GM12878 (cell line): ENCODE measurements around the gene TNFRSF9. TPM values are rescaled to one million over a fixed set of nuclear protein-coding genes. Genes with fewer than 3 reads are reported as not detected.

Experiments
- ATAC-seq: fragments of 200-7000 bp; cut with Tn5 transposase; 3 replicates; pipeline ENCODE4 v1.9.1; 2020; ENCODE audit warnings: mild to moderate bottlenecking, moderate library complexity
- BruUV-seq: library from RNA; stranded (reverse); fragments of 400-500 nt; replicated peaks from 2 replicates; lab custom pipeline; 2021; lab: Mats Ljungman, UMichigan
- CTCF ChIA-PET: fragments of 300-600 bp; sonication (Branson Sonifier 250); formaldehyde crosslinking; extraction: SDS; loops from one replicate; lab custom pipeline; 2021; ENCODE audit warnings: inconsistent platforms; lab: Yijun Ruan, JAX
- POLR2A ChIA-PET: fragments of 350-600 bp; formaldehyde crosslinking; extraction: SDS; loops from one replicate; lab custom pipeline; 2021; ENCODE audit warnings: inconsistent platforms; lab: Charles Lee
- RAD21 ChIA-PET: fragments of 300-600 bp; sonication (Branson Sonifier 250); formaldehyde crosslinking; loops from one replicate; lab custom pipeline; 2023; ENCODE audit warnings: antibody characterized with exemption; ENCODE audit not compliant: unreplicated experiment; lab: Charles Lee
- SMC1A ChIA-PET: fragments of 300-600 bp; sonication (Branson Sonifier 250); formaldehyde crosslinking; loops from one replicate; lab custom pipeline; 2023; ENCODE audit not compliant: unreplicated experiment, uncharacterized antibody; lab: Charles Lee
- DNase-seq: peaks from one replicate; pipeline ENCODE4 v3.0.0-alpha.2; 2011; ENCODE audit warnings: low read depth, low spot score
- FAIRE-seq: peaks from 3 replicates; lab custom pipeline; 2011; peaks lifted over from hg19 to GRCh38; lab: Jason Lieb, UNC
- H2AFZ ChIP-seq: 2 replicates; pipeline ENCODE4 v1.6.0; 2011; ENCODE audit warnings: low read depth, low read length, control low read depth; ENCODE audit not compliant: control insufficient read depth
- H3K27ac ChIP-seq: 2 replicates; pipeline ENCODE4 v1.5.1; 2011; ENCODE audit warnings: control low read depth; ENCODE audit not compliant: control insufficient read depth, insufficient read depth
- H3K27me3 ChIP-seq, 2 experiments: replicated peaks in 1 of 2; 2 replicates each; pipeline versions ENCODE4 v1.6.0 to v1.6.1; 2011; ENCODE audit warnings: low read length in 1 of 2; ENCODE audit not compliant: control insufficient read depth in 2 of 2, insufficient read depth in 2 of 2
- H3K36me3 ChIP-seq, 2 experiments: 2 replicates each; pipeline ENCODE4 v1.5.1; 2011; ENCODE audit warnings: low read length in 1 of 2; ENCODE audit not compliant: control insufficient read depth in 2 of 2, insufficient read depth in 2 of 2
- H3K4me1 ChIP-seq: 2 replicates; pipeline ENCODE4 v1.6.1; 2011; ENCODE audit warnings: mild to moderate bottlenecking, low read length, moderate library complexity, mixed read lengths; ENCODE audit not compliant: control insufficient read depth, insufficient read depth
- H3K4me2 ChIP-seq: 2 replicates; pipeline ENCODE4 v1.6.0; 2011; ENCODE audit warnings: control low read depth; ENCODE audit not compliant: control insufficient read depth, insufficient read depth
- H3K4me3 ChIP-seq: fragments of 200-600 bp; sonication (generic); 2 replicates; pipeline ENCODE4 v1.5.1; 2016
- H3K79me2 ChIP-seq: 2 replicates; pipeline ENCODE4 v1.6.0; 2011; ENCODE audit warnings: low read length; ENCODE audit not compliant: control insufficient read depth, insufficient read depth
- H3K9ac ChIP-seq: 2 replicates; pipeline ENCODE4 v1.8.0; 2011; ENCODE audit warnings: low read length, control low read depth, mixed read lengths; ENCODE audit not compliant: control insufficient read depth, insufficient read depth
- H3K9me3 ChIP-seq: replicated peaks from 3 replicates; pipeline ENCODE4 v1.5.1; 2011; ENCODE audit warnings: mild to moderate bottlenecking, low read length; ENCODE audit not compliant: control insufficient read depth, insufficient read depth
- H4K20me1 ChIP-seq: 2 replicates; pipeline ENCODE4 v1.6.0; 2011; ENCODE audit not compliant: control insufficient read depth, insufficient read depth
- BMI1 ChIP-seq: fragments of 450-650 bp; IDR thresholded peaks from 2 replicates; pipeline ENCODE4 v1.6.1; 2016; ENCODE audit warnings: mild to moderate bottlenecking, moderate library complexity, borderline replicate concordance
- DPF2 ChIP-seq: fragments of 450-650 bp; IDR thresholded peaks from 2 replicates; pipeline ENCODE4 v1.6.1; 2017; ENCODE audit warnings: mild to moderate bottlenecking
- FOS ChIP-seq: IDR thresholded peaks from 3 replicates; pipeline ENCODE4 v1.6.1; 2011; ENCODE audit warnings: borderline replicate concordance; ENCODE audit not compliant: insufficient read length; ENCODE audit errors: extremely low read depth
- HDGF ChIP-seq: fragments of 450-650 bp; IDR thresholded peaks from 2 replicates; pipeline ENCODE4 v1.6.1; 2016; ENCODE audit warnings: antibody characterized with exemption
- IRF4 ChIP-seq: IDR thresholded peaks from 2 replicates; pipeline ENCODE4 v1.6.1; 2011; ENCODE audit warnings: low read depth, low read length
- SUZ12 ChIP-seq: fragments of 200-600 bp; sonication (generic); IDR thresholded peaks from one replicate; pipeline ENCODE4 v1.6.1; 2018; ENCODE audit warnings: antibody characterized with exemption, mild to moderate bottlenecking; ENCODE audit not compliant: unreplicated experiment
- TCF12 ChIP-seq: IDR thresholded peaks from 2 replicates; pipeline ENCODE4 v1.6.1; 2011; ENCODE audit warnings: low read depth, mild to moderate bottlenecking, low read length
- WGBS: methylation state at CpG from one replicate; pipeline ENCODE4 v1.1.6; 2016; ENCODE audit warnings: low lambda C conversion rate; ENCODE audit not compliant: insufficient replicate concordance, insufficient coverage; ENCODE audit errors: missing lambda C conversion rate; 5-methylcytosine and 5-hydroxymethylcytosine counted together
- in situ Hi-C: fragments of 300-500 bp; cut with MboI; formaldehyde crosslinking; loops from 9 replicates; pipeline ENCODE4 v1.14.3; 2018; ENCODE audit warnings: mixed read lengths
- intact Hi-C: fragments of 100-400 bp; cut with micrococcal nuclease; formaldehyde crosslinking; loops from one replicate; pipeline ENCODE4 v1.14.2; 2022; ENCODE audit not compliant: unreplicated experiment
- polyA plus RNA-seq, 11 experiments: library from polyadenylated mRNA; depleted of rRNA in 4 of 11; unstranded in 6 of 11; stranded (reverse) in 5 of 11; fragments of >200 nt; fragmentation: Nextera tagmentation in 4 of 11; fragmentation: Illumina TruSeq in 1 of 11; extraction: Ambion mirVana in 4 of 11; extraction: Trizol in 1 of 11; gene quantifications; 1 replicate in 1 of 11; 2 replicates in 10 of 11; pipeline versions ENCODE4 v1.2.1 to v1.2.3, GENCODE V29; 2011 to 2016; ENCODE audit warnings: inconsistent platforms in 2 of 11, missing spikeins in 2 of 11, low read depth in 1 of 11
- total RNA-seq, 4 experiments: library from RNA; depleted of rRNA in 3 of 4; stranded (reverse); fragments of >200 nt in 3 of 4; fragmentation: Illumina TruSeq in 1 of 4; extraction: Trizol in 1 of 4; gene quantifications; 2 replicates each; pipeline versions ENCODE4 v1.2.1 to v1.2.3, GENCODE V29; 2013 to 2021
- TF ChIP-seq, protein P1 (sequence below): fragments of 150-350 bp; IDR thresholded peaks from 2 replicates; pipeline ENCODE4 v1.6.1; 2014; ENCODE audit warnings: mild to moderate bottlenecking, low read depth, low read length
- TF ChIP-seq, protein P2 (sequence below): fragments of 450-650 bp; IDR thresholded peaks from 2 replicates; pipeline ENCODE4 v1.6.1; 2017; ENCODE audit warnings: antibody characterized with exemption, mild to moderate bottlenecking, moderate library complexity
- TF ChIP-seq, protein P3 (sequence below): IDR thresholded peaks from 2 replicates; pipeline ENCODE4 v1.6.1; 2011; ENCODE audit warnings: borderline replicate concordance, low read depth, mild to moderate bottlenecking, moderate library complexity, low read length; ENCODE audit not compliant: insufficient read depth, poor library complexity, severe bottlenecking
- TF ChIP-seq, protein P4 (sequence below): fragments of 450-650 bp; formaldehyde crosslinking; IDR thresholded peaks from 2 replicates; pipeline ENCODE4 v1.4.0; 2020; ENCODE audit warnings: mild to moderate bottlenecking, moderate library complexity

The TNFRSF9 gene
- total and polyA plus RNA-seq, 10 of the 15 experiments (the other 5 are each of a cell fraction or from before 2014, with no cell fraction given): 2.0 to 25.6 (median 5.8) TPM

DNA sequence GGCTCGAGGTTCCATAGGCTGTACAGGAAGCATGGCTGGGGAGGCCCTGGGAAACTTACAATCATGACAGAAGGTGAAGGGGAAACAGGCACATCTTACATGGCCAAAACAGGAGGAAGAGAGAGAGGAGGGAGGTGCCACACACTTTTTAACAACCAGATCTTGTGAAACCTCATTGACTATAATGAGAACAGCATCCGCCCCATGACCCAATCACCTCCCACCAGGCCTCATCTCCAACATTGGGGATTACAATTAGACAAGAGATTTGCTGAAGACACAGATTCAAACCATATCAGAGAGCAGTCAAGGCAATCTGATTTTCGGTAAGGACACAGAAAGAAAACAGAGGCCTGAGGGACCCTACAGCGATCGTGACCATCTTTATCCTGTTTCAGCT is 41.7 kb downstream of the TNFRSF9 start (continued):
- TF ChIP-seq, protein P1, sequence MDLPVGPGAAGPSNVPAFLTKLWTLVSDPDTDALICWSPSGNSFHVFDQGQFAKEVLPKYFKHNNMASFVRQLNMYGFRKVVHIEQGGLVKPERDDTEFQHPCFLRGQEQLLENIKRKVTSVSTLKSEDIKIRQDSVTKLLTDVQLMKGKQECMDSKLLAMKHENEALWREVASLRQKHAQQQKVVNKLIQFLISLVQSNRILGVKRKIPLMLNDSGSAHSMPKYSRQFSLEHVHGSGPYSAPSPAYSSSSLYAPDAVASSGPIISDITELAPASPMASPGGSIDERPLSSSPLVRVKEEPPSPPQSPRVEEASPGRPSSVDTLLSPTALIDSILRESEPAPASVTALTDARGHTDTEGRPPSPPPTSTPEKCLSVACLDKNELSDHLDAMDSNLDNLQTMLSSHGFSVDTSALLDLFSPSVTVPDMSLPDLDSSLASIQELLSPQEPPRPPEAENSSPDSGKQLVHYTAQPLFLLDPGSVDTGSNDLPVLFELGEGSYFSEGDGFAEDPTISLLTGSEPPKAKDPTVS: no peak
- no peak for TF ChIP-seq IRF4
- TF ChIP-seq SUZ12: no peak

DNA sequence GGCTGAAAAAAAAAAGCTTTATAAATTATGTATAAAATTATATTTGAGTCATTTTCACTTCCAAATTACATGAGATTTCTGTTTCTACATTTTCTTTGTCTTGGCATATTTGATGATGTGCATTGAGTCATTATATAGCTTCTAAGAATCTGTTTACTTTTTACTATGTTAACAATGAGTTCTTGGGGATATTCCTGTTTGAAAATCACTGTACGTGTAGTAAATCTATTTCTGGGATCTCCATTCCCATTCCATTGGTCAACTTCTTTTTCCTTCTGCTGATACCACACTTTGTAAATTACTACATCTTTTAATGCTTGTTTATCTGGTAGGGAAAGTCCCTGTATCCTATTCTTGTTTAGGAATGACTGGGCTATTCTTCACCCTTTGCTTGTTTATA is 43.6 kb downstream of the TNFRSF9 start:
- SMC1A ChIA-PET: no interaction called here
- H3K36me3 ChIP-seq: no peaks in the 10 kb centered on the region
- H3K27ac ChIP-seq: no peak overlapping the region
- no peak for ATAC-seq
- no peaks in the 10 kb centered on the region; a peak in 1 of 4 replicates for H3K27me3 ChIP-seq
- no peak overlapping the region for H3K4me3 ChIP-seq
- intact Hi-C loops: no loop called here
- H2AFZ ChIP-seq: no peak overlapping the region
- RAD21 ChIA-PET: no interaction called here
- POLR2A ChIA-PET: no interaction called here
- no peak for FAIRE-seq
- CTCF ChIA-PET: interaction anchor here (0.6 to 1.2 kb wide), 3 partner anchors 118 to 1595 kb away, joined by 3 to 4 read pairs (median 3); no protein-coding TSS in a partner anchor
- 0% methylated on average over 1 of the region's 1 CpG for WGBS
- BruUV-seq: no TSS peak
- no peak overlapping the region for H3K9ac ChIP-seq
- no peak overlapping the region for H3K4me2 ChIP-seq
- no peaks in the 10 kb centered on the region for H3K79me2 ChIP-seq
- in situ Hi-C loops: no loop called here
- no peaks in the 10 kb centered on the region for H3K9me3 ChIP-seq
- DNase-seq: no peak
- no peaks in the 10 kb centered on the region for H3K4me1 ChIP-seq
- no peaks in the 10 kb centered on the region for H4K20me1 ChIP-seq
- TF ChIP-seq DPF2: no peak
- TF ChIP-seq HDGF: no peak
- TF ChIP-seq TCF12: no peak
- TF ChIP-seq, protein P2, sequence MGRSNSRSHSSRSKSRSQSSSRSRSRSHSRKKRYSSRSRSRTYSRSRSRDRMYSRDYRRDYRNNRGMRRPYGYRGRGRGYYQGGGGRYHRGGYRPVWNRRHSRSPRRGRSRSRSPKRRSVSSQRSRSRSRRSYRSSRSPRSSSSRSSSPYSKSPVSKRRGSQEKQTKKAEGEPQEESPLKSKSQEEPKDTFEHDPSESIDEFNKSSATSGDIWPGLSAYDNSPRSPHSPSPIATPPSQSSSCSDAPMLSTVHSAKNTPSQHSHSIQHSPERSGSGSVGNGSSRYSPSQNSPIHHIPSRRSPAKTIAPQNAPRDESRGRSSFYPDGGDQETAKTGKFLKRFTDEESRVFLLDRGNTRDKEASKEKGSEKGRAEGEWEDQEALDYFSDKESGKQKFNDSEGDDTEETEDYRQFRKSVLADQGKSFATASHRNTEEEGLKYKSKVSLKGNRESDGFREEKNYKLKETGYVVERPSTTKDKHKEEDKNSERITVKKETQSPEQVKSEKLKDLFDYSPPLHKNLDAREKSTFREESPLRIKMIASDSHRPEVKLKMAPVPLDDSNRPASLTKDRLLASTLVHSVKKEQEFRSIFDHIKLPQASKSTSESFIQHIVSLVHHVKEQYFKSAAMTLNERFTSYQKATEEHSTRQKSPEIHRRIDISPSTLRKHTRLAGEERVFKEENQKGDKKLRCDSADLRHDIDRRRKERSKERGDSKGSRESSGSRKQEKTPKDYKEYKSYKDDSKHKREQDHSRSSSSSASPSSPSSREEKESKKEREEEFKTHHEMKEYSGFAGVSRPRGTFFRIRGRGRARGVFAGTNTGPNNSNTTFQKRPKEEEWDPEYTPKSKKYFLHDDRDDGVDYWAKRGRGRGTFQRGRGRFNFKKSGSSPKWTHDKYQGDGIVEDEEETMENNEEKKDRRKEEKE: no peak
- no peak for TF ChIP-seq BMI1
- TF ChIP-seq, protein P3, sequence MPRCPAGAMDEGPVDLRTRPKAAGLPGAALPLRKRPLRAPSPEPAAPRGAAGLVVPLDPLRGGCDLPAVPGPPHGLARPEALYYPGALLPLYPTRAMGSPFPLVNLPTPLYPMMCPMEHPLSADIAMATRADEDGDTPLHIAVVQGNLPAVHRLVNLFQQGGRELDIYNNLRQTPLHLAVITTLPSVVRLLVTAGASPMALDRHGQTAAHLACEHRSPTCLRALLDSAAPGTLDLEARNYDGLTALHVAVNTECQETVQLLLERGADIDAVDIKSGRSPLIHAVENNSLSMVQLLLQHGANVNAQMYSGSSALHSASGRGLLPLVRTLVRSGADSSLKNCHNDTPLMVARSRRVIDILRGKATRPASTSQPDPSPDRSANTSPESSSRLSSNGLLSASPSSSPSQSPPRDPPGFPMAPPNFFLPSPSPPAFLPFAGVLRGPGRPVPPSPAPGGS: no peak
- no peak for TF ChIP-seq FOS
- TF ChIP-seq, protein P4, sequence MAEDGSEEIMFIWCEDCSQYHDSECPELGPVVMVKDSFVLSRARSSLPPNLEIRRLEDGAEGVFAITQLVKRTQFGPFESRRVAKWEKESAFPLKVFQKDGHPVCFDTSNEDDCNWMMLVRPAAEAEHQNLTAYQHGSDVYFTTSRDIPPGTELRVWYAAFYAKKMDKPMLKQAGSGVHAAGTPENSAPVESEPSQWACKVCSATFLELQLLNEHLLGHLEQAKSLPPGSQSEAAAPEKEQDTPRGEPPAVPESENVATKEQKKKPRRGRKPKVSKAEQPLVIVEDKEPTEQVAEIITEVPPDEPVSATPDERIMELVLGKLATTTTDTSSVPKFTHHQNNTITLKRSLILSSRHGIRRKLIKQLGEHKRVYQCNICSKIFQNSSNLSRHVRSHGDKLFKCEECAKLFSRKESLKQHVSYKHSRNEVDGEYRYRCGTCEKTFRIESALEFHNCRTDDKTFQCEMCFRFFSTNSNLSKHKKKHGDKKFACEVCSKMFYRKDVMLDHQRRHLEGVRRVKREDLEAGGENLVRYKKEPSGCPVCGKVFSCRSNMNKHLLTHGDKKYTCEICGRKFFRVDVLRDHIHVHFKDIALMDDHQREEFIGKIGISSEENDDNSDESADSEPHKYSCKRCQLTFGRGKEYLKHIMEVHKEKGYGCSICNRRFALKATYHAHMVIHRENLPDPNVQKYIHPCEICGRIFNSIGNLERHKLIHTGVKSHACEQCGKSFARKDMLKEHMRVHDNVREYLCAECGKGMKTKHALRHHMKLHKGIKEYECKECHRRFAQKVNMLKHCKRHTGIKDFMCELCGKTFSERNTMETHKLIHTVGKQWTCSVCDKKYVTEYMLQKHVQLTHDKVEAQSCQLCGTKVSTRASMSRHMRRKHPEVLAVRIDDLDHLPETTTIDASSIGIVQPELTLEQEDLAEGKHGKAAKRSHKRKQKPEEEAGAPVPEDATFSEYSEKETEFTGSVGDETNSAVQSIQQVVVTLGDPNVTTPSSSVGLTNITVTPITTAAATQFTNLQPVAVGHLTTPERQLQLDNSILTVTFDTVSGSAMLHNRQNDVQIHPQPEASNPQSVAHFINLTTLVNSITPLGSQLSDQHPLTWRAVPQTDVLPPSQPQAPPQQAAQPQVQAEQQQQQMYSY (CRISPR knock-in tag): no peak
